ENCODE data around the gene MET. TPM values are rescaled to one million over a fixed set of nuclear protein-coding genes. Genes with fewer than 3 reads are reported as not detected.

MET gene
- total and polyA plus RNA-seq, 2 donors (not counting 3 experiments of a cell fraction or from before 2014, with no cell fraction given), result 21.1 to 44.5 TPM

- Histone ChIP-seq H3K9me1 (replicated peaks; ENCODE audit: control insufficient read depth, extremely low read depth, insufficient read depth, low read length) (no peaks in the 10 kb centered on the region), H3K27me3 (ENCODE audit: control insufficient read depth in 2 of 2, insufficient read depth in 2 of 2, low read length in 2 of 2) (no peaks in the 10 kb centered on the region), H3K79me2 (ENCODE audit: control insufficient read depth, insufficient read depth, low read length) (peaks cover 27% of the 10 kb centered on the region), H3K4me3 (replicated peaks in 1 of 3; ENCODE audit: insufficient read depth in 1 of 3, low read depth in 1 of 3, low read length in 3 of 3) (no peak overlapping the region), H3K9ac (replicated peaks; ENCODE audit: extremely low read depth, insufficient read depth, low read length) (no peak overlapping the region), H4K20me1 (replicated peaks; ENCODE audit: control insufficient read depth, extremely low read depth, insufficient read depth, low read length) (no peaks in the 10 kb centered on the region), H3K36me3 (ENCODE audit: control insufficient read depth in 2 of 2, extremely low read depth in 1 of 2, insufficient read depth in 2 of 2, low read length in 2 of 2) (peaks cover 6 to 10% of the 10 kb centered on the region in 2 experiments), H3K4me2 (ENCODE audit: insufficient read depth, low read length) (no peak overlapping the region), H3K9me3 (replicated peaks; ENCODE audit: control insufficient read depth, insufficient read depth, low read length) (no peaks in the 10 kb centered on the region), H3K27ac (ENCODE audit: insufficient read depth, low read depth, low read length) (no peak overlapping the region), H3K4me1 (ENCODE audit: control insufficient read depth, extremely low read depth, insufficient read depth, low read length) (peaks cover 31% of the 10 kb centered on the region), H2AFZ (ENCODE audit: low read depth, low read length) (no peak overlapping the region)
- intact Hi-C loops (cut with micrococcal nuclease), result no loop called here
- FAIRE-seq, result no peak
- ChIA-PET POLR2A (no interaction called here), CTCF (no interaction called here)
- no TSS peak for BruUV-seq (replicated peaks)
- dilution Hi-C loops (cut with MboI; ENCODE audit: extremely low pct_ligation_motif_present, low sequenced_read_pairs), result no loop called here
- TF ChIP-seq MYC (IDR thresholded peaks at IDR 0.05; ENCODE audit: low read depth, low read length) (no peak), POLR2AphosphoS5 (IDR thresholded peaks at IDR 0.05; ENCODE audit: insufficient read depth, low read depth, low read length) (no peak), FOS (IDR thresholded peaks at IDR 0.05; ENCODE audit: borderline replicate concordance, insufficient read depth, low read length) (no peak), POLR2A (IDR thresholded peaks at IDR 0.05; ENCODE audit: low read depth, low read length) (no peak), JUN (IDR thresholded peaks at IDR 0.05; ENCODE audit: borderline replicate concordance, insufficient read depth, insufficient read length, low read depth) (no peak), GATA2 (IDR thresholded peaks at IDR 0.05; ENCODE audit: insufficient read depth, insufficient read length, low read depth, low read length) (no peak), EZH2 (IDR thresholded peaks at IDR 0.05; ENCODE audit: borderline replicate concordance, low read depth, low read length, severe bottlenecking) (no peak)
- TF ChIP-seq, protein P1, sequence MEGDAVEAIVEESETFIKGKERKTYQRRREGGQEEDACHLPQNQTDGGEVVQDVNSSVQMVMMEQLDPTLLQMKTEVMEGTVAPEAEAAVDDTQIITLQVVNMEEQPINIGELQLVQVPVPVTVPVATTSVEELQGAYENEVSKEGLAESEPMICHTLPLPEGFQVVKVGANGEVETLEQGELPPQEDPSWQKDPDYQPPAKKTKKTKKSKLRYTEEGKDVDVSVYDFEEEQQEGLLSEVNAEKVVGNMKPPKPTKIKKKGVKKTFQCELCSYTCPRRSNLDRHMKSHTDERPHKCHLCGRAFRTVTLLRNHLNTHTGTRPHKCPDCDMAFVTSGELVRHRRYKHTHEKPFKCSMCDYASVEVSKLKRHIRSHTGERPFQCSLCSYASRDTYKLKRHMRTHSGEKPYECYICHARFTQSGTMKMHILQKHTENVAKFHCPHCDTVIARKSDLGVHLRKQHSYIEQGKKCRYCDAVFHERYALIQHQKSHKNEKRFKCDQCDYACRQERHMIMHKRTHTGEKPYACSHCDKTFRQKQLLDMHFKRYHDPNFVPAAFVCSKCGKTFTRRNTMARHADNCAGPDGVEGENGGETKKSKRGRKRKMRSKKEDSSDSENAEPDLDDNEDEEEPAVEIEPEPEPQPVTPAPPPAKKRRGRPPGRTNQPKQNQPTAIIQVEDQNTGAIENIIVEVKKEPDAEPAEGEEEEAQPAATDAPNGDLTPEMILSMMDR (IDR thresholded peaks at IDR 0.05; ENCODE audit: extremely low read depth in 1 of 2, insufficient read depth in 1 of 2, low read depth in 1 of 2, low read length in 2 of 2), result no peak
- TF ChIP-seq, protein P2, sequence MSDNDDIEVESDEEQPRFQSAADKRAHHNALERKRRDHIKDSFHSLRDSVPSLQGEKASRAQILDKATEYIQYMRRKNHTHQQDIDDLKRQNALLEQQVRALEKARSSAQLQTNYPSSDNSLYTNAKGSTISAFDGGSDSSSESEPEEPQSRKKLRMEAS (IDR thresholded peaks at IDR 0.05; ENCODE audit: insufficient read depth, insufficient read length), result no peak
- DNase-seq (ENCODE audit: low read depth, low spot score), result no peak
Measured at GRCh38 chr7:116697152-116697551, 25.2 kb downstream of the MET start.

All from endothelial cell of umbilical vein (primary cell).